H9 (cell line): ENCODE measurements around the gene FUZ. TPM values are rescaled to one million over a fixed set of nuclear protein-coding genes. Genes with fewer than 3 reads are reported as not detected.

Experiments used
- DNase-seq: peaks from one replicate; pipeline ENCODE4 v3.0.0-alpha.2; 2017
- H2AFZ ChIP-seq: one replicate; pipeline ENCODE4 v1.6.1; 2013; ENCODE audit warnings: mild to moderate bottlenecking, low read length, control low read depth, moderate library complexity
- H2AK5ac ChIP-seq: 2 replicates; pipeline ENCODE4 v1.6.1; 2013; ENCODE audit warnings: low read length, control low read depth, mixed read lengths; ENCODE audit not compliant: insufficient read length
- H2BK120ac ChIP-seq: one replicate; pipeline ENCODE4 v1.6.1; 2013; ENCODE audit warnings: low read depth, mild to moderate bottlenecking, low read length, control low read depth, inconsistent platforms; ENCODE audit not compliant: poor library complexity, severe bottlenecking
- H2BK12ac ChIP-seq: 2 replicates; pipeline ENCODE4 v1.6.1; 2013; ENCODE audit warnings: low read length, control low read depth, mixed read lengths, low read depth; ENCODE audit not compliant: insufficient read length
- H2BK15ac ChIP-seq: 2 replicates; pipeline ENCODE4 v1.6.1; 2013; ENCODE audit warnings: low read depth, low read length, control low read depth
- H2BK20ac ChIP-seq: one replicate; pipeline ENCODE4 v1.6.1; 2013; ENCODE audit warnings: low read depth, mild to moderate bottlenecking, low read length, control low read depth, inconsistent platforms; ENCODE audit not compliant: poor library complexity, severe bottlenecking
- H2BK5ac ChIP-seq: 2 replicates; pipeline ENCODE4 v1.6.1; 2013; ENCODE audit warnings: low read length, control low read depth, mixed read lengths; ENCODE audit not compliant: insufficient read length
- H3K14ac ChIP-seq: 2 replicates; pipeline ENCODE4 v1.6.1; 2013; ENCODE audit warnings: low read length, control low read depth; ENCODE audit not compliant: insufficient read depth
- H3K18ac ChIP-seq: 2 replicates; pipeline ENCODE4 v1.6.1; 2013; ENCODE audit warnings: low read depth, mild to moderate bottlenecking, mixed read lengths, low read length, control low read depth; ENCODE audit not compliant: insufficient read length
- H3K23ac ChIP-seq: 2 replicates; pipeline ENCODE4 v1.6.1; 2013; ENCODE audit warnings: low read length, control low read depth, mixed read lengths, low read depth; ENCODE audit not compliant: insufficient read length
- H3K23me2 ChIP-seq: 2 replicates; pipeline ENCODE4 v1.6.1; 2013; ENCODE audit warnings: low read depth, mild to moderate bottlenecking, mixed read lengths, low read length, control low read depth; ENCODE audit not compliant: insufficient read length, poor library complexity, severe bottlenecking
- H3K27ac ChIP-seq: 2 replicates; pipeline ENCODE4 v1.5.1; 2013; ENCODE audit warnings: low read length, control low read depth, mixed read lengths, low read depth; ENCODE audit not compliant: insufficient read length
- H3K27me3 ChIP-seq: 2 replicates; pipeline ENCODE4 v1.6.1; 2013; ENCODE audit warnings: low read length, control low read depth, inconsistent platforms; ENCODE audit not compliant: insufficient read depth
- H3K4ac ChIP-seq: 2 replicates; pipeline ENCODE4 v1.6.1; 2013; ENCODE audit warnings: low read depth, mild to moderate bottlenecking, control low read depth, inconsistent platforms, low read length, moderate library complexity
- H3K4me1 ChIP-seq: 2 replicates; pipeline ENCODE4 v1.6.1; 2013; ENCODE audit warnings: low read length, control low read depth, inconsistent platforms; ENCODE audit not compliant: insufficient read depth
- H3K4me2 ChIP-seq: 2 replicates; pipeline ENCODE4 v1.6.1; 2013; ENCODE audit warnings: low read length, control low read depth, mixed read lengths; ENCODE audit not compliant: insufficient read length, insufficient read depth
- H3K56ac ChIP-seq: 2 replicates; pipeline ENCODE4 v1.6.1; 2013; ENCODE audit warnings: low read depth, mild to moderate bottlenecking, mixed read lengths, low read length, control low read depth; ENCODE audit not compliant: insufficient read length
- H3K79me1 ChIP-seq: 2 replicates; pipeline ENCODE4 v1.6.1; 2013; ENCODE audit warnings: low read depth, mild to moderate bottlenecking, moderate library complexity, low read length, control low read depth, inconsistent platforms; ENCODE audit not compliant: insufficient read depth, poor library complexity, severe bottlenecking
- H3K79me2 ChIP-seq: 2 replicates; pipeline ENCODE4 v1.6.1; 2013; ENCODE audit warnings: low read length, control low read depth, inconsistent platforms; ENCODE audit not compliant: insufficient read depth
- H3K9ac ChIP-seq: 2 replicates; pipeline ENCODE4 v1.6.1; 2013; ENCODE audit warnings: low read length, control low read depth, mixed read lengths; ENCODE audit not compliant: insufficient read length; ENCODE audit errors: extremely low read depth
- H3K9me3 ChIP-seq: one replicate; pipeline ENCODE4 v1.6.1; 2013; ENCODE audit warnings: low read depth, low read length, inconsistent platforms; ENCODE audit not compliant: control insufficient read depth
- H3T11ph ChIP-seq: one replicate; pipeline ENCODE4 v1.6.1; 2013; ENCODE audit warnings: mild to moderate bottlenecking, low read length, control low read depth, inconsistent platforms
- H4K20me1 ChIP-seq: one replicate; pipeline ENCODE4 v1.6.1; 2013; ENCODE audit not compliant: control insufficient read depth, insufficient read length, insufficient read depth
- H4K5ac ChIP-seq: 2 replicates; pipeline ENCODE4 v1.6.1; 2013; ENCODE audit warnings: low read depth, mild to moderate bottlenecking, mixed read lengths, low read length, control low read depth; ENCODE audit not compliant: insufficient read length
- H4K8ac ChIP-seq: replicated peaks from 2 replicates; pipeline ENCODE4 v1.6.1; 2013; ENCODE audit warnings: low read length, control low read depth, mixed read lengths, low read depth; ENCODE audit not compliant: insufficient read length
- H4K91ac ChIP-seq: 2 replicates; pipeline ENCODE4 v1.6.1; 2013; ENCODE audit warnings: low read depth, mild to moderate bottlenecking, moderate library complexity, mixed read lengths, low read length, control low read depth; ENCODE audit not compliant: insufficient read length
- H3K27ac Mint-ChIP-seq, 3 experiments: 2 replicates in 2 of 3; 3 replicates in 1 of 3; pipeline ENCODE4 v1.8.0; 2020 to 2021; ENCODE audit warnings: mixed read lengths in 3 of 3, mild to moderate bottlenecking in 1 of 3, moderate library complexity in 1 of 3
- H3K27me3 Mint-ChIP-seq: 2 replicates; pipeline ENCODE4 v1.8.0; 2021; ENCODE audit warnings: low read depth, mild to moderate bottlenecking, moderate library complexity, mixed read lengths
- H3K36me3 Mint-ChIP-seq, 3 experiments: 2 replicates in 2 of 3; 3 replicates in 1 of 3; pipeline ENCODE4 v1.8.0; 2020 to 2021; ENCODE audit warnings: low read depth in 3 of 3, mixed read lengths in 3 of 3; ENCODE audit not compliant: insufficient read depth in 1 of 3
- H3K4me1 Mint-ChIP-seq, 2 experiments: 2 replicates each; pipeline ENCODE4 v1.8.0; 2020; ENCODE audit warnings: mixed read lengths in 2 of 2
- H3K4me3 Mint-ChIP-seq, 2 experiments: 2 replicates in 1 of 2; 3 replicates in 1 of 2; pipeline ENCODE4 v1.8.0; 2020 to 2021; ENCODE audit warnings: mild to moderate bottlenecking in 2 of 2, mixed read lengths in 2 of 2, moderate library complexity in 1 of 2
- H3K9me3 Mint-ChIP-seq, 2 experiments: 2 replicates in 1 of 2; 3 replicates in 1 of 2; pipeline ENCODE4 v1.8.0; 2020; ENCODE audit warnings: mild to moderate bottlenecking in 2 of 2, mixed read lengths in 2 of 2, moderate library complexity in 1 of 2
- CTCF ChIP-seq: fragments of 200-600 bp; sonication (generic); conservative IDR thresholded peaks from 3 replicates; pipeline ENCODE4 v1.8.0; 2021; ENCODE audit warnings: antibody characterized with exemption, mild to moderate bottlenecking
- WGBS: extraction: QIAGEN DNeasy Blood & Tissue Kit; methylation state at CpG from one replicate; pipeline ENCODE4 v1.1.7; 2013; ENCODE audit warnings: missing lambda C conversion rate, low lambda C conversion rate, mixed read lengths; ENCODE audit not compliant: insufficient read length; ENCODE audit errors: extremely low coverage; 5-methylcytosine and 5-hydroxymethylcytosine counted together
- total RNA-seq: library from RNA; stranded (reverse); gene quantifications from 2 replicates; pipeline ENCODE4 v1.2.1, GENCODE V29; 2021

Gene FUZ
- total RNA-seq, 1 experiment from 2014 or later = 25.1 TPM

- H2BK5ac ChIP-seq = no peak overlapping the region
- no peaks in the 10 kb centered on the region for H4K20me1 ChIP-seq
- H3K27ac ChIP-seq = no peak overlapping the region
- Mint-ChIP-seq H3K27ac (no peak overlapping the region; a peak in 1 of 7 replicates), H3K27me3 (no peaks in the 10 kb centered on the region), H3K9me3 (no peaks in the 10 kb centered on the region), H3K4me1 (no peaks in the 10 kb centered on the region), H3K36me3 (peaks cover 17 to 43% (median 42%) of the 10 kb centered on the region in 3 experiments; a peak in 6 of 7 replicates), H3K4me3 (no peak overlapping the region)
- H3K4me2 ChIP-seq = no peak overlapping the region
- H4K5ac ChIP-seq = no peak overlapping the region
- no peak overlapping the region for H3T11ph ChIP-seq
- no peak overlapping the region for H4K91ac ChIP-seq
- no peaks in the 10 kb centered on the region for H3K27me3 ChIP-seq
- H3K56ac ChIP-seq = no peak overlapping the region
- H3K9me3 ChIP-seq = no peaks in the 10 kb centered on the region
- no peak overlapping the region for H3K14ac ChIP-seq
- TF ChIP-seq CTCF = no peak
- H2BK12ac ChIP-seq = no peak overlapping the region
- H2AK5ac ChIP-seq = no peak overlapping the region
- WGBS = no CpG with 5 or more reads among the region's 18 CpGs
- H3K9ac ChIP-seq = no peak overlapping the region
- H3K18ac ChIP-seq = no peak overlapping the region
- H2BK120ac ChIP-seq = no peak overlapping the region
- H3K23ac ChIP-seq = no peak overlapping the region
- no peaks in the 10 kb centered on the region for H3K79me2 ChIP-seq
- H3K4me1 ChIP-seq = no peaks in the 10 kb centered on the region
- H2BK20ac ChIP-seq = no peak overlapping the region
- no peak overlapping the region for H3K4ac ChIP-seq
- H2BK15ac ChIP-seq = no peak overlapping the region
- no peak for DNase-seq
- H2AFZ ChIP-seq = no peak overlapping the region
- H3K79me1 ChIP-seq = no peaks in the 10 kb centered on the region
- no peaks in the 10 kb centered on the region for H3K23me2 ChIP-seq
- no peak overlapping the region for H4K8ac ChIP-seq
Measured at GRCh38 chr19:49829721-49830120, 16.6 kb upstream of the FUZ start.
